ENCODE data around the gene CNTN1. TPM values are rescaled to one million over a fixed set of nuclear protein-coding genes. Genes with fewer than 3 reads are reported as not detected.

Gene CNTN1
- 36.2 to 57.2 TPM (median 51.1 TPM) in 5 replicates for total RNA-seq (2022; extraction: Qiagen RNA extraction)

DNA sequence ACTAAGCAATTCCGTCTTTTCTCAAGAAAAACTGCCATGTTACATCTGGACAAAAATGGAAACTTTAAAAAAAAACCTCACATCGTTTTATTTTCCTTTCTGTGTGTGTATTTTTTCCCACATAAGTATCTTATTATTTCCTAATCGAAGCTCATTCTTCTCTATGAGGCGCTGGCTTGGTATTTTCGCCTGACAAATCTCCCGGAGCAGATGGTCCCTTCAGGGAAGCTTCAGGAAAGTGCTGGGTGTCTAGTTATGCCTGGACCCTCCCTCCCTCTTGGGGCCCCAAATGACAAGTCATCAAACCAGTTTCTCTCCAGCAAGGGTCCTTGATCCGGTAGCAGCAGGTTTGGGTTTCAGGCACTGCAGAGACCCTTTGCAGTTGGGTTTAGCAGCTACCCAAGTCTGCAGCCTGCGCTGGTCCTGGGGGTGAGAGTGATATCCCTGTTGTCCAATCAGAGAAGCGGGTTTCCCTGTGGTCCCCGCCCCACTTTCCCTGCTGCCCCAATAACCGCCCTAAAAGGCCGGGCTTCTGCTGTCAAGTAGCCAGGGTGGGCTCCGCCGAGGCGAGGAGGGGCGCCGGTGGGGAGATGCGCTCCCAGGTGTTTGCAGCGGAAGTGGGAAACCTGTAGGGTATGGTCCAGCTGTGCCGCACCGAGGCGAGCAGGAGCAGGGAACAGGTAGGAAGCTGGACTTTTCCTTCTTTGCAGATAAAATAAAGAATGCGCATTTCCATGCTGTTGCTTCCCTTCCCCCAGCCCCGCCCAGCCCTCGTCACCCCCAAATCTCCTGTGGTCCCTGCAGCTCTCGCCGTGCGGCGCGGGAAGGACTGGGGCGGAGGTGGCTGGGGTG is at the start of gene CNTN1:
Gene CNTN1, plus strand, starts transcription at position 527 of the 852 bp plus-strand sequence.

All from A549 treated with AZD2906 at 1 μM for 4 hours (cell line).